Type B pancreatic cell (in vitro differentiated cells): ENCODE measurements around the gene RELT. TPM values are rescaled to one million over a fixed set of nuclear protein-coding genes. Genes with fewer than 3 reads are reported as not detected.

ENCODE experiments used
- DNase-seq: peaks from one replicate; pipeline ENCODE4 v3.0.0; 2021; ENCODE audit warnings: mixed read lengths; ENCODE audit not compliant: unreplicated experiment; ENCODE audit errors: extremely low spot score
- H3K27ac Mint-ChIP-seq: 2 replicates; pipeline ENCODE4 v1.8.0; 2021; ENCODE audit warnings: mild to moderate bottlenecking, mixed read lengths
- H3K27me3 Mint-ChIP-seq: 2 replicates; pipeline ENCODE4 v1.8.0; 2021; ENCODE audit warnings: mixed read lengths
- H3K36me3 Mint-ChIP-seq: 2 replicates; pipeline ENCODE4 v1.8.0; 2021; ENCODE audit warnings: mixed read lengths
- H3K4me1 Mint-ChIP-seq: one replicate; pipeline ENCODE4 v1.8.0; 2021; ENCODE audit warnings: mixed read lengths; ENCODE audit not compliant: unreplicated experiment
- H3K4me3 Mint-ChIP-seq: 2 replicates; pipeline ENCODE4 v1.8.0; 2021; ENCODE audit warnings: mild to moderate bottlenecking, mixed read lengths
- H3K9me3 Mint-ChIP-seq: 2 replicates; pipeline ENCODE4 v1.8.0; 2021; ENCODE audit warnings: mixed read lengths
- total RNA-seq: library from RNA; stranded (reverse); gene quantifications from 2 replicates; pipeline ENCODE4 v1.2.1, GENCODE V29; 2021; ENCODE audit warnings: low replicate concordance
- TF ChIP-seq, protein P1 (sequence below): fragments of 200-600 bp; sonication (generic); conservative IDR thresholded peaks from 2 replicates; pipeline ENCODE4 v1.5.0; 2021; ENCODE audit warnings: antibody characterized with exemption, mild to moderate bottlenecking

Gene RELT
- total RNA-seq, 1 donor from 2014 or later, result 8.5 TPM

DNA sequence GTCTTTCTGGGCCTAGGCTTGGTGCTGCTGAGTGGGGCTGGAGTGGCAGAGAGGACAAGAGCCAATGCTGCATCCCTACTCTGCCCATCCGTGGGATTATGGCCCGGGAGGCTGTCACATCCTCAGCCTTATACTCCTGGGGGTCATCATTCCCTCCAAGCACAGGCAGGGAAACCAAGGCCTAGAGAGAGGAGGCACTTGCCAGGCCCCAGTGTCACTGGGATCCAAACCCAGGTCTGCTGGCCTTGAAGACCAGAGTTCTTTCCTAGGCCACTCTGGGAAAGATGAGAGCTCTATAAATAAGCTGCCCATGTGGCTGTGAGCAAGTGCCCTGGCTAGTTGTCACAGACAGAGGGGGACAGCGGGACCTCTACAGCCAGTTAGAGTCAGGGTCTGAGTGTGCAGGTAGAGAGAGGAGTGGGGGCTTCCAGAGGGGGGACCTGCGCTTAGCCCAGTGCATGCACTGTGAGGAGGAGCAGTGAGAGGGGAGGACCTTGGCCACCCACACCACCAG lies 4.8 kb downstream of the RELT start:
- H3K27ac Mint-ChIP-seq, result no peak overlapping the region
- TF ChIP-seq, protein P1, sequence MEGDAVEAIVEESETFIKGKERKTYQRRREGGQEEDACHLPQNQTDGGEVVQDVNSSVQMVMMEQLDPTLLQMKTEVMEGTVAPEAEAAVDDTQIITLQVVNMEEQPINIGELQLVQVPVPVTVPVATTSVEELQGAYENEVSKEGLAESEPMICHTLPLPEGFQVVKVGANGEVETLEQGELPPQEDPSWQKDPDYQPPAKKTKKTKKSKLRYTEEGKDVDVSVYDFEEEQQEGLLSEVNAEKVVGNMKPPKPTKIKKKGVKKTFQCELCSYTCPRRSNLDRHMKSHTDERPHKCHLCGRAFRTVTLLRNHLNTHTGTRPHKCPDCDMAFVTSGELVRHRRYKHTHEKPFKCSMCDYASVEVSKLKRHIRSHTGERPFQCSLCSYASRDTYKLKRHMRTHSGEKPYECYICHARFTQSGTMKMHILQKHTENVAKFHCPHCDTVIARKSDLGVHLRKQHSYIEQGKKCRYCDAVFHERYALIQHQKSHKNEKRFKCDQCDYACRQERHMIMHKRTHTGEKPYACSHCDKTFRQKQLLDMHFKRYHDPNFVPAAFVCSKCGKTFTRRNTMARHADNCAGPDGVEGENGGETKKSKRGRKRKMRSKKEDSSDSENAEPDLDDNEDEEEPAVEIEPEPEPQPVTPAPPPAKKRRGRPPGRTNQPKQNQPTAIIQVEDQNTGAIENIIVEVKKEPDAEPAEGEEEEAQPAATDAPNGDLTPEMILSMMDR, result no peak
- no peaks in the 10 kb centered on the region for H3K36me3 Mint-ChIP-seq

DNA sequence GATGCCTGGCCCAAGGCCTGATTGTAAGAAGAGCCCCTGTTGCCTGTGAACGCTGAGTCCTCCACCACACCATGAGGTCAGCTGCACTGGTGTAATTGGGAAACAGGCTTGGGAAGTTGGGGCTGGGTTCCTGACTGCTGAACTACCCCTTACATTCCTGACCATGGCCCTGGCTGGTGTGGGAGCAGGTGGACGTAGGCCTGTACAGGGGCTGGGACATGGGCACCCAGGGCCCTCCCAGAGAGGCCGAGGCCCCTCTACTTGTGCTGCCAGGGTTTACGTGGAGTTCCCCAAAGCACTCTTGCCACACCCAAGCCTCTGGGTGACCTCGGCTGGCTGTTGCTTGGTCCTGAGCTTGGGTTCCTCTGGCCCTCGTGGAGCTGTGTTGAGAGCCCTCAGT lies 5.4 kb downstream of the RELT start:
- Mint-ChIP-seq H3K27ac (no peak overlapping the region), H3K27me3 (peaks cover 3% of the 10 kb centered on the region), H3K4me3 (no peak overlapping the region), H3K36me3 (no peaks in the 10 kb centered on the region), H3K4me1 (peaks cover 31% of the 10 kb centered on the region), H3K9me3 (no peaks in the 10 kb centered on the region)
- DNase-seq, result no peak
- TF ChIP-seq, protein P1, result no peak

More for the DNA sequence above, 4.8 kb downstream of the RELT start:
- DNase-seq, result no peak
- peaks cover 3% of the 10 kb centered on the region for H3K27me3 Mint-ChIP-seq
- H3K4me1 Mint-ChIP-seq, result peaks cover 25% of the 10 kb centered on the region
- H3K9me3 Mint-ChIP-seq, result no peaks in the 10 kb centered on the region
- no peak overlapping the region for H3K4me3 Mint-ChIP-seq

DNA sequence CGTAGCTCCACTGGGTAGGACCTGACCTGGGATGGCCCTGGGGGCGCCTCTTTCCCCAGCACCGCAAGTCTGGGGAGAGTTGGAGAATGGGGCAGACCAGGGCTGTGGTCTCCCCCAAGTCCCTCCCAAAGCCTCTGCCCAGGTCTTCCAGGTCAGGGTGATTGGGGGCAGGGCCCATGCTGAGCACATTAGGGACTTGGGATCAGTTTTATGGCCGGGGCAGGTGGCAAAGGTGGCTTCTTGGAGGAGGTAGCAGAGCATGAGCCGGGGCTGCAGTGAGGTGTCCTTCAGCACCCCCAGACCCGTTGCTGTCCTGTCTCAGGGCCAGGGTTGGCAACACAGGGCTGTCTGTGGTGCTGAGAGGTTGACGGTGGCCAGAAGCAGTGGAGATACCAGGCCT lies 6.0 kb downstream of the RELT start:
- TF ChIP-seq, protein P1, result no peak
- Mint-ChIP-seq H3K27me3 (peaks cover under 1% of the 10 kb centered on the region), H3K36me3 (no peaks in the 10 kb centered on the region), H3K9me3 (no peaks in the 10 kb centered on the region), H3K4me3 (no peak overlapping the region), H3K27ac (no peak overlapping the region), H3K4me1 (peaks cover 30% of the 10 kb centered on the region)
- no peak for DNase-seq

DNA sequence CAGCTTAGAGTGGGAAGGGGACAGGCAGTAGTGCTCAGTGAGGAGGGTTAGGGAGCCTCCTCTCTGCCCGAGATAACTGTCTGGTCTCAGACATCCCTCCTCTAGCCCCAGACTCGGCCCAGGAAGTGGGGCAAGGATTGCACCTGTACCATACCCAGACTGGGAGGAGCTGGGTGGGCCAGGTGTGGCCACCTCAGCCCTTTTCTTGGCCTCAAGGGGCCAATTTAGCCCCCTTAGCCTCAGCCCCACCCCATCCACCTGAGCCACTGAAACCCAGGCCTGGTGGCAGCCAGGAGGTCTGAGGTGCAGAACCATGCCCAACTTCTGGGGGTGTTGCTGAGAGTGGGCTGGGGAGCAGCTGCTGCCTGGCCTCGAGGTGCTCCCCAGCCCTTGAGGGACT lies 6.5 kb downstream of the RELT start:
- Mint-ChIP-seq H3K27ac (no peak overlapping the region), H3K4me3 (no peak overlapping the region), H3K36me3 (no peaks in the 10 kb centered on the region), H3K4me1 (peaks cover 31% of the 10 kb centered on the region), H3K27me3 (no peaks in the 10 kb centered on the region), H3K9me3 (no peaks in the 10 kb centered on the region)
- TF ChIP-seq, protein P1, result no peak
- DNase-seq, result no peak

DNA sequence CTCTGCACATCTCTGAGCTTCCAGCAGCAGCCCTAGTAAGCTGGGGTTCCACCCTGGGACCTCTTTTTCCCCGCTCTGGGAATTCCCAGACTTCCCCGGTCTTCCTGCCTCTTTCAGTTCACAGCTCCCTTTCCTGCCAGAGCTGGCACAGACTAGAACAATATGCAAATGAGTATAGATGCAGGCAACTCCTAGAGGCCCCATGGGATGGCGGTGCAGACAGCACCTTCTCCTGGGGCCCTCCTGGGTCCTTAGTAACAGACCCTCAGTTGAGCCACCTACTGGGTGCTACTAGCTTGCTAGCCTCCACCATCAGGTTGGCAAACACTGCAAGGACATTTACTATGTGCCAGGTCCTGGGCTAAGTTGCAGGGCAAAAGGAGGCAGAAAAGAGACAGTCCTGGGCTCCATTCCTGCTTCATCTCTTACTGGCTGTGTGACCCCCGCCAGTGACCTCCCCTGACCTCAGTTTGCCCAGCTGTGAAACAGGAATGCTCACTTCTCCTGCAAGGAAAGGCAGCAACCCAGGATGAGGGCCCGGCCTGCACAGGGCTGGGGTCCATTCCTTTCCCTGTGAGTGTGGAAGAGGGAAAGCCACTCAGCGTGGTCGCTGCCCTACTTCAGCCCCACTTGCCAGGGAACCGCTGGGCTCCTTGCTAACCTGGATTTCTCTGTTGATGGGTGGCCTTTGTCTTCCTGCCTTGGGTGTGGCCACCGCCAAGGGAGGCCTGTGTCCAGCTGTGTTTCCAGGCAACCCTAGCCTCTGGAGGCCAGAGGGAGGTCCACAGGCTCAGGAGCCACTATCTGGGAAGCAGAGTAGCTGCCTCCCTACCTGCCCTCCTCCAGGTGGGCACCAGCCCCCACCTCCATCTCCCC lies 7.3 kb downstream of the RELT start:
- TF ChIP-seq, protein P1, result no peak
- no peak overlapping the region for H3K4me3 Mint-ChIP-seq
- peaks cover 32% of the 10 kb centered on the region for H3K4me1 Mint-ChIP-seq
- peak overlapping the region; percentile 39 for H3K27ac Mint-ChIP-seq
- DNase-seq, result no peak
- H3K36me3 Mint-ChIP-seq, result no peaks in the 10 kb centered on the region
- H3K9me3 Mint-ChIP-seq, result no peaks in the 10 kb centered on the region
- H3K27me3 Mint-ChIP-seq, result no peaks in the 10 kb centered on the region
